Keratinocyte (primary cell): ENCODE data around the gene TMEM184A. TPM values are rescaled to one million over a fixed set of nuclear protein-coding genes. Genes with fewer than 3 reads are reported as not detected.

Source experiments
- DNase-seq: peaks from one replicate; pipeline ENCODE4 v3.0.0-alpha.2; 2011; ENCODE audit warnings: low read depth, missing footprints, low spot score
- FAIRE-seq: peaks from 2 replicates; lab custom pipeline; 2011; peaks lifted over from hg19 to GRCh38; lab: Jason Lieb, UNC
- H2AFZ ChIP-seq: 2 replicates; pipeline ENCODE4 v1.6.0; 2012; ENCODE audit warnings: low read length, control low read depth, inconsistent platforms; ENCODE audit not compliant: control insufficient read depth
- H3K27ac ChIP-seq: 2 replicates; pipeline ENCODE4 v1.5.1; 2011; ENCODE audit warnings: low read length; ENCODE audit not compliant: control insufficient read depth, insufficient read depth
- H3K27me3 ChIP-seq: 3 replicates; pipeline ENCODE4 v1.6.0; 2011; ENCODE audit warnings: low read length; ENCODE audit not compliant: control insufficient read depth, insufficient read depth; ENCODE audit errors: extremely low read depth
- H3K36me3 ChIP-seq, 2 experiments: 2 replicates in 1 of 2; 3 replicates in 1 of 2; pipeline ENCODE4 v1.5.1; 2011; ENCODE audit warnings: low read length in 2 of 2, mild to moderate bottlenecking in 1 of 2; ENCODE audit not compliant: control insufficient read depth in 2 of 2, insufficient read depth in 2 of 2; ENCODE audit errors: extremely low read depth in 1 of 2
- H3K4me1 ChIP-seq: 3 replicates; pipeline ENCODE4 v1.5.1; 2011; ENCODE audit warnings: low read length; ENCODE audit not compliant: control insufficient read depth, insufficient read depth; ENCODE audit errors: extremely low read depth
- H3K4me2 ChIP-seq: 3 replicates; pipeline ENCODE4 v1.6.0; 2011; ENCODE audit warnings: low read depth, low read length; ENCODE audit not compliant: control insufficient read depth, insufficient read depth; ENCODE audit errors: extremely low read depth
- H3K4me3 ChIP-seq, 3 experiments: fragments of 200-600 bp in 1 of 3; sonication (generic) in 1 of 3; 2 replicates in 2 of 3; 3 replicates in 1 of 3; pipeline ENCODE4 v1.5.1; 2011 to 2016; ENCODE audit warnings: low read length in 3 of 3, mild to moderate bottlenecking in 3 of 3, control low read depth in 2 of 3, inconsistent platforms in 1 of 3, low read depth in 1 of 3, mixed read lengths in 1 of 3, mixed run types in 1 of 3, moderate library complexity in 1 of 3; ENCODE audit not compliant: control insufficient read depth in 2 of 3, insufficient read depth in 2 of 3; ENCODE audit errors: extremely low read depth in 1 of 3
- H3K79me2 ChIP-seq: 2 replicates; pipeline ENCODE4 v1.6.0; 2012; ENCODE audit warnings: low read length; ENCODE audit not compliant: control insufficient read depth, insufficient read depth
- H3K9ac ChIP-seq: 3 replicates; pipeline ENCODE4 v1.6.0; 2011; ENCODE audit warnings: low read length; ENCODE audit not compliant: control insufficient read depth, insufficient read depth; ENCODE audit errors: extremely low read depth
- H3K9me1 ChIP-seq: 3 replicates; pipeline ENCODE4 v1.6.0; 2011; ENCODE audit warnings: low read length; ENCODE audit not compliant: control insufficient read depth, insufficient read depth; ENCODE audit errors: extremely low read depth
- H3K9me3 ChIP-seq: 2 replicates; pipeline ENCODE4 v1.5.1; 2012; ENCODE audit warnings: low read depth, low read length; ENCODE audit not compliant: control insufficient read depth
- H4K20me1 ChIP-seq: 3 replicates; pipeline ENCODE4 v1.6.0; 2011; ENCODE audit warnings: low read length; ENCODE audit not compliant: control insufficient read depth, insufficient read depth; ENCODE audit errors: extremely low read depth
- CTCF ChIP-seq, 3 experiments: IDR thresholded peaks in 1 of 3; conservative IDR thresholded peaks in 1 of 3; optimal IDR thresholded peaks in 1 of 3; 2 replicates in 2 of 3; 3 replicates in 1 of 3; pipeline versions ENCODE3 to v1.5.1; 2011; ENCODE audit warnings: low read length in 3 of 3, mild to moderate bottlenecking in 3 of 3, moderate library complexity in 2 of 3, control low read depth in 1 of 3, inconsistent platforms in 1 of 3; ENCODE audit not compliant: insufficient read depth in 2 of 3; ENCODE audit errors: extremely low read depth in 1 of 3
- EZH2 ChIP-seq: IDR thresholded peaks from one replicate; pipeline ENCODE4 v1.6.1; 2012; ENCODE audit warnings: inconsistent platforms, mild to moderate bottlenecking, low read length, moderate library complexity
- dilution Hi-C: fragments of 300-500 bp; cut with MboI; formaldehyde crosslinking; loops from one replicate; pipeline ENCODE4 v1.7.0; 2020; ENCODE audit warnings: low sequenced_read_pairs; ENCODE audit not compliant: extremely low pct_ligation_motif_present
- polyA plus RNA-seq, 5 experiments: library from polyadenylated mRNA; depleted of rRNA in 3 of 5; stranded (reverse) in 3 of 5; stranded (forward) in 1 of 5; unstranded in 1 of 5; fragments of >200 nt; gene quantifications; 1 replicate in 1 of 5; 2 replicates in 3 of 5; 3 replicates in 1 of 5; pipeline versions ENCODE4 v1.2.1 to v1.2.3, GENCODE V29; 2011 to 2012; ENCODE audit warnings: missing spikeins in 2 of 5, low read depth in 1 of 5, low replicate concordance in 1 of 5

Gene TMEM184A
- polyA plus RNA-seq, 1 donor (not counting 4 experiments of a cell fraction or from before 2014, with no cell fraction given): 2.9 TPM

DNA sequence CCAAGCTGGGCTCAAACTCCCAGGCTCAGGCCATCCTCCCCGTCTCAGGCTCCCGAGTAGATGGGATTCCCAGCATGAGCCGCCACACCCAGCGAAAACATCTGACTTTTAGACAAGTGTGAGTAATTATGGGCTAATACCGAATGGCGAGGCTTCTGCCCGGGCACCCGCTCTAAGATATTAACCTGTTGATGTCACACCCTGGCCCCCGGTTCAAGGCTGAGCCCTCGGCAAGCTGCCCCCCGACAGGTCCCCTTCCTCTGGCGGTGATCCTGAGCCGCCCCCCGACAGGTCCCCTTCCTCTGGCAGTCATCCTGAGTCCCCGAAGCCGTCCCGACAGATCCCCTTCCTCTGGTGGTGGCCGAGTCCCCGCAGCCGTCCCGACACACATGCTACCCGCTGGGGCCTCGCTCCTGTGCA is 8.6 kb upstream of the TMEM184A start:
- Histone ChIP-seq H3K9me3 (no peaks in the 10 kb centered on the region), H3K36me3 (peaks cover 1 to 14% of the 10 kb centered on the region in 2 experiments), H3K9me1 (no peaks in the 10 kb centered on the region), H3K4me3 (peak overlapping the region in 1 of 3 experiments; percentile 22), H3K4me2 (peak overlapping the region; percentile 9), H3K27me3 (no peaks in the 10 kb centered on the region), H3K79me2 (peaks cover 8% of the 10 kb centered on the region), H3K9ac (no peak overlapping the region), H3K4me1 (peaks cover 48% of the 10 kb centered on the region), H4K20me1 (no peaks in the 10 kb centered on the region), H2AFZ (no peak overlapping the region), H3K27ac (no peak overlapping the region)
- no peak for DNase-seq
- TF ChIP-seq EZH2 (no peak), CTCF (optimal IDR thresholded peaks at IDR 0.05 in 1 of 3, IDR thresholded peaks at IDR 0.05 in 1 of 3, conservative IDR thresholded peaks at IDR 0.05 in 1 of 3; ENCODE audit: extremely low read depth in 1 of 3, insufficient read depth in 2 of 3, low read length in 3 of 3) (no peak)
- dilution Hi-C loops: no loop called here
- peak; percentile 84 for FAIRE-seq

GRCh38 chr7:1563981-1564602 is 8.1 kb upstream of the TMEM184A start:
- no peaks in the 10 kb centered on the region for H3K9me3 ChIP-seq
- no peak overlapping the region for H3K9ac ChIP-seq
- H2AFZ ChIP-seq: no peak overlapping the region
- FAIRE-seq: no peak
- H3K36me3 ChIP-seq: peaks cover 1 to 14% of the 10 kb centered on the region in 2 experiments
- no peaks in the 10 kb centered on the region for H3K27me3 ChIP-seq
- peaks cover 53% of the 10 kb centered on the region for H3K4me1 ChIP-seq
- peak overlapping the region; percentile 1 for H3K27ac ChIP-seq
- peaks cover 3% of the 10 kb centered on the region for H3K79me2 ChIP-seq
- DNase-seq: no peak
- TF ChIP-seq CTCF (optimal IDR thresholded peaks at IDR 0.05 in 1 of 3, IDR thresholded peaks at IDR 0.05 in 1 of 3, conservative IDR thresholded peaks at IDR 0.05 in 1 of 3; ENCODE audit: extremely low read depth in 1 of 3, insufficient read depth in 2 of 3, low read length in 3 of 3): no peak
- no peak for TF ChIP-seq EZH2
- H3K4me3 ChIP-seq: no peak overlapping the region
- dilution Hi-C loops: no loop called here
- H3K9me1 ChIP-seq: no peaks in the 10 kb centered on the region
- H3K4me2 ChIP-seq: peak overlapping the region; percentile 9
- no peaks in the 10 kb centered on the region for H4K20me1 ChIP-seq
